HepG2 (cell line): ENCODE data around the gene DENND4B. TPM values are rescaled to one million over a fixed set of nuclear protein-coding genes. Genes with fewer than 3 reads are reported as not detected.

Experiments
- ARID5B ChIP-seq: IDR thresholded peaks from 2 replicates; pipeline ENCODE4 v1.4.0; 2020; ENCODE audit warnings: mild to moderate bottlenecking, missing genetic modification reagents
- BORCS8-MEF2B ChIP-seq: sonication (generic); formaldehyde crosslinking; IDR thresholded peaks from 2 replicates; pipeline ENCODE4 v1.8.0; 2022; ENCODE audit warnings: mild to moderate bottlenecking, missing genetic modification reagents
- CREM ChIP-seq, 2 experiments: sonication (generic) in 1 of 2; formaldehyde crosslinking in 1 of 2; IDR thresholded peaks; 2 replicates each; pipeline versions ENCODE4 v1.4.0 to v1.6.1; 2016 to 2020; ENCODE audit warnings: antibody characterized with exemption in 1 of 2, mild to moderate bottlenecking in 1 of 2, missing genetic modification reagents in 1 of 2
- HNF1B ChIP-seq: sonication (generic); formaldehyde crosslinking; IDR thresholded peaks from 2 replicates; pipeline ENCODE4 v1.5.1; 2020; ENCODE audit warnings: mild to moderate bottlenecking, moderate library complexity, missing genetic modification reagents
- IKZF5 ChIP-seq: IDR thresholded peaks from 2 replicates; pipeline ENCODE4 v1.6.1; 2018; ENCODE audit warnings: missing genetic modification reagents, mild to moderate bottlenecking, missing compliant biosample characterization
- MTA1 ChIP-seq: sonication (generic); formaldehyde crosslinking; IDR thresholded peaks from 2 replicates; pipeline ENCODE4 v1.4.0; 2020; ENCODE audit warnings: missing genetic modification reagents, mild to moderate bottlenecking, borderline replicate concordance
- SKIL ChIP-seq: sonication (generic); formaldehyde crosslinking; IDR thresholded peaks from 2 replicates; pipeline ENCODE4 v1.8.0; 2022; ENCODE audit warnings: missing genetic modification reagents, mild to moderate bottlenecking, moderate library complexity, borderline replicate concordance
- SMYD3 ChIP-seq: sonication (generic); formaldehyde crosslinking; IDR thresholded peaks from 2 replicates; pipeline ENCODE4 v1.8.1; 2023; ENCODE audit warnings: mild to moderate bottlenecking, missing genetic modification reagents
- TCF12 ChIP-seq, 2 experiments: fragments of 450-650 bp in 1 of 2; sonication (generic) in 1 of 2; formaldehyde crosslinking in 1 of 2; IDR thresholded peaks; 2 replicates each; pipeline versions ENCODE4 v1.6.1 to v1.8.0; 2017 to 2022; ENCODE audit warnings: antibody characterized with exemption in 1 of 2, mild to moderate bottlenecking in 1 of 2, missing genetic modification reagents in 1 of 2, moderate library complexity in 1 of 2
- THAP7 ChIP-seq: sonication (generic); formaldehyde crosslinking; IDR thresholded peaks from 2 replicates; pipeline ENCODE4 v1.8.1; 2023; ENCODE audit warnings: mild to moderate bottlenecking, missing genetic modification reagents
- TRIM24 ChIP-seq: sonication (generic); formaldehyde crosslinking; IDR thresholded peaks from 2 replicates; pipeline ENCODE4 v1.8.0; 2022; ENCODE audit warnings: mild to moderate bottlenecking, missing genetic modification reagents
- ZFP36 ChIP-seq: fragments of 150-350 bp; IDR thresholded peaks from 2 replicates; pipeline ENCODE4 v1.6.1; 2018; ENCODE audit warnings: borderline replicate concordance, low read length, low read depth; ENCODE audit not compliant: partially characterized antibody
- ZKSCAN1 ChIP-seq: fragments of 150-350 bp; IDR thresholded peaks from 2 replicates; pipeline ENCODE4 v1.6.1; 2014; ENCODE audit warnings: low read length
- ZNF124 ChIP-seq: sonication (generic); formaldehyde crosslinking; IDR thresholded peaks from 2 replicates; pipeline ENCODE4 v1.4.0; 2020; ENCODE audit warnings: missing genetic modification reagents
- ZNF263 ChIP-seq: sonication (generic); formaldehyde crosslinking; IDR thresholded peaks from 2 replicates; pipeline ENCODE4 v1.4.0; 2020; ENCODE audit warnings: missing genetic modification reagents
- ZNF317 ChIP-seq: sonication (generic); formaldehyde crosslinking; IDR thresholded peaks from 2 replicates; pipeline ENCODE4 v1.5.0; 2020; ENCODE audit warnings: mild to moderate bottlenecking, missing genetic modification reagents
- ZNF709 ChIP-seq: sonication (generic); formaldehyde crosslinking; IDR thresholded peaks from 2 replicates; pipeline ENCODE4 v1.5.0; 2020; ENCODE audit warnings: mild to moderate bottlenecking, missing genetic modification reagents
- polyA plus RNA-seq, 8 experiments: library from polyadenylated mRNA; depleted of rRNA in 3 of 8; stranded (reverse) in 7 of 8; unstranded in 1 of 8; fragments of >200 nt; fragmentation: Illumina TruSeq in 4 of 8; extraction: Trizol in 4 of 8; gene quantifications; 2 replicates each; pipeline versions ENCODE4 v1.2.1 to v1.2.3, GENCODE V29; 2011 to 2016; ENCODE audit warnings: low read depth in 4 of 8, missing spikeins in 1 of 8, mixed read lengths in 1 of 8; ENCODE audit not compliant: insufficient read depth in 1 of 8
- total RNA-seq, 5 experiments: library from RNA; depleted of rRNA; stranded (reverse); fragments of >200 nt; fragmentation: Illumina TruSeq; extraction: Trizol; gene quantifications; 2 replicates each; pipeline ENCODE4 v1.2.3, GENCODE V29; 2016; ENCODE audit warnings: low read depth in 1 of 5

Gene DENND4B
- total and polyA plus RNA-seq, 2 of the 13 experiments (the other 11 are each of a cell fraction or from before 2014, with no cell fraction given), result 15.1 to 20.3 TPM

GRCh38 chr1:153977250-153978240 is 31.0 kb upstream of the DENND4B start, which contains the start of gene JTB (continued):
- TF ChIP-seq SKIL (no peak), CREM (IDR thresholded peaks at IDR 0.05) (peak; percentile 81), CREM (CRISPR knock-in tag; IDR thresholded peaks at IDR 0.05) (no peak), ZKSCAN1 (no peak), TCF12 (IDR thresholded peaks at IDR 0.05) (no peak), TCF12 (CRISPR knock-in tag; IDR thresholded peaks at IDR 0.05) (peak; percentile 77; the same call in 1 of the 2 replicates), ZNF263 (CRISPR knock-in tag) (0 out of 2 replicates have a peak, but pooled peaks have one; percentile 23), ZNF317 (CRISPR knock-in tag) (peak; percentile 14; the same call in 1 of the 2 replicates), TRIM24 (CRISPR knock-in tag) (no peak), MTA1 (CRISPR knock-in tag) (peak; percentile 77; the same call in 1 of the 2 replicates), THAP7 (CRISPR knock-in tag) (peak; percentile 80; the same call in 1 of the 2 replicates), ZNF124 (CRISPR knock-in tag) (peak; percentile 39; the same call in 1 of the 2 replicates), ARID5B (CRISPR knock-in tag) (peak; percentile 74), IKZF5 (CRISPR knock-in tag) (peak; percentile 75; the same call in 1 of the 2 replicates), BORCS8-MEF2B (peak; percentile 73; the same call in 1 of the 2 replicates), HNF1B (CRISPR knock-in tag) (no peak; the same call in 1 of the 2 replicates), SMYD3 (CRISPR knock-in tag) (peak; percentile 81), ZNF709 (CRISPR knock-in tag) (peak; percentile 92), ZFP36 (no peak)
